HFF-Myc (cell line): ENCODE data around the gene CLRN1.

Experiments used
- DNase-seq: peaks from one replicate; pipeline ENCODE4 v3.0.0-alpha.2; 2011; ENCODE audit warnings: low read depth; ENCODE audit errors: extremely low read depth
- H3K4me3 ChIP-seq: replicated peaks from 2 replicates; pipeline ENCODE4 v1.5.1; 2011; ENCODE audit warnings: low read depth, mild to moderate bottlenecking, control low read depth, low read length
- CTCF ChIP-seq: IDR thresholded peaks from 2 replicates; pipeline ENCODE4 v1.5.1; 2012; ENCODE audit warnings: mild to moderate bottlenecking, low read depth, low read length, control low read depth; ENCODE audit errors: missing control alignments

CLRN1 gene

GRCh38 chr3:150965436-150965835 lies 7.1 kb downstream of the CLRN1 start:
- TF ChIP-seq CTCF: no peak
- no peak for DNase-seq
- no peak overlapping the region for H3K4me3 ChIP-seq

GRCh38 chr3:150961949-150962348 lies 10.6 kb downstream of the CLRN1 start:
- H3K4me3 ChIP-seq: no peak overlapping the region
- no peak for DNase-seq
- no peak for TF ChIP-seq CTCF

- TF ChIP-seq CTCF: no peak
- H3K4me3 ChIP-seq: no peak overlapping the region
- DNase-seq: no peak
These were observed 11.5 kb downstream of the CLRN1 start for GRCh38 chr3:150960708-150961684.

GRCh38 chr3:150958683-150959082 lies 13.8 kb downstream of the CLRN1 start:
- TF ChIP-seq CTCF: no peak
- H3K4me3 ChIP-seq: no peak overlapping the region
- no peak for DNase-seq

GRCh38 chr3:150956376-150956775 lies 16.2 kb downstream of the CLRN1 start:
- no peak for DNase-seq
- TF ChIP-seq CTCF: no peak
- H3K4me3 ChIP-seq: no peak overlapping the region

GRCh38 chr3:150951923-150952322 lies 20.6 kb downstream of the CLRN1 start:
- H3K4me3 ChIP-seq: no peak overlapping the region
- DNase-seq: no peak
- TF ChIP-seq CTCF: no peak
